Hematopoietic multipotent progenitor cell treated with erythropoietin and hydrocortisone succinate and interleukin-3 and kit ligand, for 6 days (in vitro differentiated cells): ENCODE data around the gene TOGARAM2.

Source experiments
- DNase-seq: peaks from one replicate; pipeline ENCODE4 v3.0.0-alpha.2; 2015

TOGARAM2 gene

GRCh38 chr2:29024882-29025430, 43.9 kb downstream of the TOGARAM2 start:
- DNase-seq = no peak

- no peak for DNase-seq
These were observed 44.6 kb downstream of the TOGARAM2 start for GRCh38 chr2:29025711-29026110.

GRCh38 chr2:29031046-29031445, 49.9 kb downstream of the TOGARAM2 start:
- DNase-seq = no peak

GRCh38 chr2:29032189-29032588, 51.1 kb downstream of the TOGARAM2 start:
- no peak for DNase-seq

- no peak for DNase-seq
These were observed 52.1 kb downstream of the TOGARAM2 start for GRCh38 chr2:29033172-29033571.

GRCh38 chr2:29033656-29034055, 52.6 kb downstream of the TOGARAM2 start:
- DNase-seq = no peak

GRCh38 chr2:29035016-29035745, 54.1 kb downstream of the TOGARAM2 start:
- peak; percentile 23 for DNase-seq

GRCh38 chr2:29039718-29040480, 58.8 kb downstream of the TOGARAM2 start:
- DNase-seq = no peak

GRCh38 chr2:29040552-29040951, 59.5 kb downstream of the TOGARAM2 start:
- no peak for DNase-seq

- no peak for DNase-seq
These were observed 60.1 kb downstream of the TOGARAM2 start for GRCh38 chr2:29041161-29041660.

- peak; percentile 32 for DNase-seq
These were observed 61.5 kb downstream of the TOGARAM2 start for GRCh38 chr2:29042561-29043075.

- DNase-seq = no peak
These were observed 63.4 kb downstream of the TOGARAM2 start for GRCh38 chr2:29044459-29044858.

GRCh38 chr2:29046321-29046720, 65.2 kb downstream of the TOGARAM2 start:
- no peak for DNase-seq

GRCh38 chr2:29047083-29047845, 66.2 kb downstream of the TOGARAM2 start:
- DNase-seq = no peak

GRCh38 chr2:29050591-29050990, 69.5 kb downstream of the TOGARAM2 start:
- DNase-seq = no peak

GRCh38 chr2:29051730-29052129, 70.6 kb downstream of the TOGARAM2 start:
- DNase-seq = no peak

GRCh38 chr2:29052807-29053206, 71.7 kb downstream of the TOGARAM2 start:
- no peak for DNase-seq

- DNase-seq = no peak
These were observed 72.1 kb downstream of the TOGARAM2 start for GRCh38 chr2:29053223-29053622.

- no peak for DNase-seq
These were observed 72.7 kb downstream of the TOGARAM2 start for GRCh38 chr2:29053670-29054400.

- no peak for DNase-seq
These were observed 73.3 kb downstream of the TOGARAM2 start for GRCh38 chr2:29054430-29054829.

- DNase-seq = no peak
These were observed 74.5 kb downstream of the TOGARAM2 start for GRCh38 chr2:29055601-29056000.

GRCh38 chr2:29056452-29056851, 75.4 kb downstream of the TOGARAM2 start:
- no peak for DNase-seq
